ENCODE data around the gene TBC1D2B.
"Not testable (repeated sequence)": the region's sequence is repeated elsewhere in the genome, so short reads cannot be mapped to it uniquely, and the experiment has no call there.

The TBC1D2B gene

DNA sequence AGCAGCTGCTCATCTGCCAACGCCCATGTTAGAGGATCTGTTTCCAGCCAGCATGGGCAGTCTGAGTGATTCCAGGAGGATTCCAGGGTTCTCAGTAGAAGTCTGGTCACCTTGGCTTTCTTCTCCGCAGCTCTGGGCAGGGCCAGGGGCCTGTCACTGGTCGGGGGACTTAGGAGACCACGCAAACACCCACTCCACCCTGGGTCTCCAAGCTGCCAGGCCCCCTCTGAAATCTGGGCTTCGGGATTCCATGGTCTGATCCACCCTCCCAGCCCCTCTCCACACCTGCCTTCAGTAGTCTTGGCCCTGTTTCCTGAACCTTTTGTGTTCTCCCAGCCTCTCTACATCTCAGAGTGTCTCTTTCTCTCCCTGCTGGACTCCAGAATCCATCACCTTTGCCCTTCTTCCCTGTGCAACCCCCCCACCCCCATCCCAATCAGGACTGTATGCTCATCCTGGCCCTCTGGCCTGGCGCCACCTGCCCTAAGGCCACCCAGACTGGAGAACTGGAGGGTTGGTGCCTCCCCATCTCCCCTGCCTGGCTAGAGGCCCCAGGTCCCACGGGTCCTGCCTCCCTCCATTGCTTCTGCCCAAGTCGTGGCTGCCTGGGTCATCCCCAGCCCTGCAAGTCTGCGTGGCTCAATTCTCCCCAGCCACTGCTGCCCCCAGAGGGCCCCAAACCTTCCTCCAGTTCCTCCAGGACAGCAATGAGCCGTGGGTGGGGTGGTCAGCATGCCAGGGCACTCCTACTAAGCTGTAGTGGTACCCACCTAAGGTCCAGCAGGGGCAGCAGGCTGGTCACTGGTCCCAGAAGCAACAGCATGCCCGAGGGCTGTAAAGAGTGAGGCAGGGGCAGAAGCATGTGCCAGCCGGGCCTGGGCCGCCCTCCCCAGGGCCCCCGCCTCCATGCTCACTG, 102.8 kb downstream of the TBC1D2B start:
- TF ChIP-seq, protein P1, sequence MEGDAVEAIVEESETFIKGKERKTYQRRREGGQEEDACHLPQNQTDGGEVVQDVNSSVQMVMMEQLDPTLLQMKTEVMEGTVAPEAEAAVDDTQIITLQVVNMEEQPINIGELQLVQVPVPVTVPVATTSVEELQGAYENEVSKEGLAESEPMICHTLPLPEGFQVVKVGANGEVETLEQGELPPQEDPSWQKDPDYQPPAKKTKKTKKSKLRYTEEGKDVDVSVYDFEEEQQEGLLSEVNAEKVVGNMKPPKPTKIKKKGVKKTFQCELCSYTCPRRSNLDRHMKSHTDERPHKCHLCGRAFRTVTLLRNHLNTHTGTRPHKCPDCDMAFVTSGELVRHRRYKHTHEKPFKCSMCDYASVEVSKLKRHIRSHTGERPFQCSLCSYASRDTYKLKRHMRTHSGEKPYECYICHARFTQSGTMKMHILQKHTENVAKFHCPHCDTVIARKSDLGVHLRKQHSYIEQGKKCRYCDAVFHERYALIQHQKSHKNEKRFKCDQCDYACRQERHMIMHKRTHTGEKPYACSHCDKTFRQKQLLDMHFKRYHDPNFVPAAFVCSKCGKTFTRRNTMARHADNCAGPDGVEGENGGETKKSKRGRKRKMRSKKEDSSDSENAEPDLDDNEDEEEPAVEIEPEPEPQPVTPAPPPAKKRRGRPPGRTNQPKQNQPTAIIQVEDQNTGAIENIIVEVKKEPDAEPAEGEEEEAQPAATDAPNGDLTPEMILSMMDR (IDR thresholded peaks at IDR 0.05; ENCODE audit: low read depth, low read length): no peak
- H3K4me3 ChIP-seq (ENCODE audit: low read depth, low read length): no peak overlapping the region

DNA sequence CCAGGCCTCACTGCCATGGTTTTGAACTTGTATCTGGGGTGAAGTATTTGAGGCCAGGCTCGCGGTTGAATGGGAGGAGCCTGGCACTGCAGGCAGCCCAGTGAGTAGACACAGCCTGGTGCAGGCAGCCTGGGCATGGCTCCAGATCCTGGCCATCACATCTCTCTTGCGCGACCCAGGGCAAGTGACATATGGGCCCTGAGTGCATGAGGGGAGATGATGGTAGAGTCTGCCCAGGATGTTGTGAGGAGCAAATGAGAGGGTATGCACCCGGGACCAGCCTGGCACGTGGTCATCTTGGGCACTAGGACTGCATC, 103.5 kb downstream of the TBC1D2B start:
- H3K4me3 ChIP-seq (ENCODE audit: low read depth, low read length): no peak overlapping the region
- TF ChIP-seq, protein P1 (IDR thresholded peaks at IDR 0.05; ENCODE audit: low read depth, low read length): no peak

DNA sequence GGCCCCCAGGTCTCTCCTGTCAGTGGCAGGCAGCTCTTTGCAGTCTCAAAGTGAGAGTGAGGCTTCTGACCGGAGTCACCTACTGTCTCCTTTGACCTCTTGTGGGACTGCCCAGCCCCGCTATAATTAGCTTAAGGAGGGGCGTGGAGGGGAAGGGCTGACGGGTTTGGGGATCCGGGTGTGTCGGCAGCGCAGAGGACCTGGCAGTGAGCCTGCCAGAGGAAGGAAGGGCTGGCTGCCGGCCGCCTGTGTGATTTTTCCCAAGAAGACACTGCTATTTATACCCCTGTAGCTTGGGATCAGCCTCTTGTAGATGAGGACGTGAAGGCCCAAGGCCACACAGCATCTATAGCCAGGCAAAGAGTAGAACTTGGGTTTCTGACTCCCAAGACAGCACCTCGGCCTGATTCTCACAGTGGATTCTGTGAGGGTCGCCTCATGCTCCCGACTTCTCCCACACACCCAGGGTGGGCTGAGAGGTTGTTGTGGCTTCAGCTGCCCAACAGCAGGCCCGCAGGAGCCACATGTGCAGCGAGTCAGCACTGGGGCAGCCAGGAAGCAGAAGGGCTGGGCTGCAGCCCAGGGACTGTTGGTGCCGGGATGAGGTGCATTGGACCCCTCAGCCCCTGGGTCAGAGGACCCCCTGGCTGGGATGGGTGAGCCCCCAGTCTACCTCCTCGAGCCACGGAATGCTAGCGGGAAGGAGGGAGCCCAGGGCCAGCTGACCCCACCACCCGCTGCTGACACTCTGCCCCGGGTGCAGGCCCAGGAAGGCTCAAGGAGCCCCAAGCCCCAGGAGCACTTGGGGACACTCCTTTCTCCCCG, 104.0 kb downstream of the TBC1D2B start:
- not testable (repeated sequence) for H3K4me3 ChIP-seq (ENCODE audit: low read depth, low read length)

DNA sequence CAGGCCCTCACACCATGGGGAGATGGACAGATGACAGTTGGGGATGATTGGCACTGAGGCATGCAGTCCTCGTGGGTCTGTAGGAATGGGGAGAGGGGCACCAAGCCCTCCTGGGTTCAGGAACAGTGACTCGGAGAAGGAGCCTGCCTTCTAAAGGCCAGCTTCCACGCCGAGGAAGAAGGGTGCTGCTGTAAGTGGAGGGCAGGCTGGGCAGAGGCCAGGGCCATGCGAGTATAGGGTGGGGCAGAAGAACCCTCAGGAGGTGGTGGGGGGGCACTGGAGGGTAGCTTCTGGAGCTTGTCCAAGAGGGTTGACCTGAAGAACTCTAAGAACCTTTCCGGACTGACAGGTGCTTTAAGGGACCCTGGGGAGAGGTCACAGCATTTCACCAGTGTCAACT, 104.8 kb downstream of the TBC1D2B start:
- not testable (repeated sequence) for H3K4me3 ChIP-seq (ENCODE audit: low read depth, low read length)

DNA sequence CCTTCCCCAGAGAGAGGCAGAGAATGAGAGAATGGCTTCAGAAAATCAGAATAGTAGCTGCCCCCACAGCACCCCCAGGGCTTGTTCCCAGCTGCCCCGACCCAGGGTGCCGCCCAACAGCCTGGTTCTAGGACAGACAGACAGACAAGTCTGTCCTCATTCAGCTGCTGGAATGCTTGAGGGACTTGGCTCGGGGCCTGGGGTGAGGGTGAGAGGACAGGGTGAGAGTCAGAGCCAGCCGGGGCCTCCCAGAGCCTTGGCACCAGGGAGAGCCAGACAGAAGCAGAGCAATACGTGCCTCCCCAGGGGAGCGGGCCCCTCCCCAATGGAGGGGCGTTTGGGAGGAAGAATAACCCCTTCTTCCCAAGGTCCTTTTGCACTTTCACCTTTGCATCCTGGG, 105.6 kb downstream of the TBC1D2B start:
- not testable (repeated sequence) for H3K4me3 ChIP-seq (ENCODE audit: low read depth, low read length)

DNA sequence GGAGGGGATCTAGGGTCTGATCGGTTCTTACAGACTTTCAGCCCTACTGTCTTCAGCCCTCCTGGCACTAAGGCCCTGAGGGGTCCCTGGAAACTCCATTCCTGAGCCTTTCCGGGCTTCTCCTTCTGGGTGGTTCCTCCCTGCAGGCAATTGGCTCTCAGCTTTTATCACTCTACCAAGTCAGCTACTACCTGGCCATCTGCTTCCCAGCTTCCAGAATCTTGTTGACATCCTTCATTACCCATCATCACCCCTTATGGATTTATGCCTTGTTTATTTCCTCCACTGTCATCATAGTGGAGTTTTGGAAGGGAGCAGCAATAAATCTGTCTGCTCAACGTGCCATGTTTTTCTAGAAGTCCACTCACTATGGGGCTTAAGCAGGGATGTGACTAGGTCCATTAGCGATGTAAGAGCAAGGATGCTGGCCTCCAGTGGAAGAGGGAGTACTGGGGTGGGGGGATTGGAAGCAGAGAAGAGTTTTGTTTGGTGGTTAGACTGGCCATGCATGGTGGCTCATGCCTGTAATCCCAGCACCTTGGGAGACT, 106.6 kb downstream of the TBC1D2B start:
- not testable (repeated sequence) for H3K4me3 ChIP-seq (ENCODE audit: low read depth, low read length)

DNA sequence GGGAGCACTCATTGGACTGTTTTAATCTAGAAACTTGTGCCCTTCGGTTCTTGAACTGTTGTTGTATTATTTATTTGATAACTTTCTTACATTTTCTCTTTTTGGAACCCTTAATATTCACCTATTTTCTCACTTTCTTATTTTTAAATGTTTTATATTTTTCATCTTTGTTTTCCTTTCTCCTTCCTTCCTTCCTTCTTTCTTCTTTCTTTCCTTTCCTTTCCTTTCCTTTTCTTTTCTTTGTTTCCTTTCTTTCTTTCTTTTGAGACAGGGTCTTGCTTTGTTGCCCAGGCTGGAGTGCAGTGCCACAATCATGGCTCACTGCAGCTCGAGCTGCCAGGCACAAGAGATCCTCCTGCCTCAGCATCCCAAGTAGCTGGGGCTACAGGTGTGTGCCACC, 108.5 kb downstream of the TBC1D2B start:
- TF ChIP-seq, protein P1 (IDR thresholded peaks at IDR 0.05; ENCODE audit: low read depth, low read length): no peak

DNA sequence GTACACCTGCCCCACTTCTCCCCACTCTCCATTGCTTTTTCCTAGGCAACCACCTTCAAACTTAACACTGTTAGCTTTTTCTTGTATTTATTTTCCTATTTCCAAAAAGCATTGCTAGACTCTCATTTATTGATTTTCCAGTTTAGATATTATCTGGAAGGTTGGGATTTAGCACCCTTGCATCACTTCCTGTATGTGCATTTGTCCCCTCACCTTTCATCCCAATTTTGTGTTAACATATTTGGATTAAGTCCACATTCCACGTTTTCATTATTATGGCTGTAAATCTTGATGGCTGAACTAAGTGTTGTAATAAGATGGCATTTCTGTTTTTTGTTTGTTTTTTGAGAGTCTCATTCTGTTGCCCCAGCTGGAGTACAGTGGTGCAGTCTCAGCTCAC, 109.7 kb downstream of the TBC1D2B start:
- TF ChIP-seq, protein P1 (IDR thresholded peaks at IDR 0.05; ENCODE audit: low read depth, low read length): no peak
- no peak overlapping the region for H3K4me3 ChIP-seq (ENCODE audit: low read depth, low read length)

More for the DNA sequence above, 108.5 kb downstream of the TBC1D2B start:
- no peak overlapping the region for H3K4me3 ChIP-seq (ENCODE audit: low read depth, low read length)

DNA sequence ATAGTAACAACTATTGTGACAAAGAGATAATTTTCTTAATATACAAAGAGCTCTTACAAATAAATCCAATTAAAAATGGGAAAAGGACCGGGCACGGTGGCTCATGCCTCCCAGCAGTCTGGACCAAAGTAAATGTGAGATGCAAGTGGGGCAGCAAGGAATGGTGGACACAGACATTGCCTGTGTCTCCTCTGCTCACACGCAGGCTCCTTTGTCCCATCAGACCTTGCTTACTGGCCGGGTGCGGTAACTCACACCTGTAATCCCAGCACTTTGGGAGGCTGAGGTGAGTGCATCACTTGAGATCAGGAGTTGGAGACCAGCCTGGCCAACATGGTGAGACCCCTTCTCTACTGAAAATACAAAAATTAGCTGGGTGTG, 110.3 kb downstream of the TBC1D2B start:
- not testable (repeated sequence) for H3K4me3 ChIP-seq (ENCODE audit: low read depth, low read length)
